Left colon (tissue), 2 donors: ENCODE data around the gene ANGPTL4. TPM values are rescaled to one million over a fixed set of nuclear protein-coding genes. Genes with fewer than 3 reads are reported as not detected.

ENCODE experiments used
- microRNA-seq, 2 donors: library from miRNA; unstranded; fragments of <30 nt; microRNA quantifications; one replicate each; pipeline versions ENCODE4 v1.1.0 to v1.2.0, GENCODE V29; 2020
- total RNA-seq, 2 donors: library from RNA; stranded (reverse); fragmentation: NEBNext Ultra II Directional; extraction: Animal tissue kit (Norgen Biotek cat#: 25700); gene quantifications; one replicate each; pipeline ENCODE4 v1.2.1, GENCODE V29; 2021
- donor health status: DM: no; HTN: no; CAD: no.
- donor health status: DM: yes; HTN: yes; CAD: no.

The ANGPTL4 gene
- total RNA-seq, 2 donors from 2014 or later = 3.2 TPM

Small RNA genes within 50 kb of the gene (microRNA-seq; reads per million reads assigned to microRNA genes)
- gene MIR4999 = 6.8 to 7.5 reads per million in 2 donors

Other genes with a start within 250 kb of the ANGPTL4 start
- gene FBN3, start 214.6 kb upstream of the ANGPTL4 start, total RNA-seq = not detected
- gene CERS4, start 154.8 kb upstream of the ANGPTL4 start, total RNA-seq = 1 to 10 TPM; 3.8 to 7.3 TPM
- 10 to 100 TPM; 46.0 to 46.2 TPM for gene CD320, start 55.8 kb upstream of the ANGPTL4 start, total RNA-seq
- 10 to 100 TPM; 49.3 to 59.6 TPM for gene NDUFA7, start 42.8 kb upstream of the ANGPTL4 start, total RNA-seq
- gene RPS28, start 42.7 kb upstream of the ANGPTL4 start, total RNA-seq = 1,000 to 10,000 TPM; 1,489 to 1,517 TPM
- gene KANK3, start 20.9 kb upstream of the ANGPTL4 start, total RNA-seq = 1 to 10 TPM; 2.4 to 2.6 TPM
- gene RAB11B, start 26.2 kb downstream of the ANGPTL4 start, total RNA-seq = 100 to 1,000 TPM; 112 to 135 TPM
- 10 to 100 TPM; 27.2 to 46.6 TPM for gene MARCHF2, start 49.1 kb downstream of the ANGPTL4 start, total RNA-seq
- 100 to 1,000 TPM in 1 of 2 donors, 10 to 100 TPM in 1; 99.8 to 136 TPM for gene HNRNPM, start 80.8 kb downstream of the ANGPTL4 start, total RNA-seq
- under 1 TPM; 0.46 to 0.70 TPM for gene PRAM1, start 138.5 kb downstream of the ANGPTL4 start, total RNA-seq
- 10 to 100 TPM; 22.1 to 22.4 TPM for gene ZNF414, start 150.0 kb downstream of the ANGPTL4 start, total RNA-seq
- 10 to 100 TPM in 1 of 2 donors, 1 to 10 TPM in 1; 5.4 to 12.1 TPM for gene MYO1F, start 213.3 kb downstream of the ANGPTL4 start, total RNA-seq
- 1 to 10 TPM; 4.2 to 8.9 TPM for gene ADAMTS10, start 246.6 kb downstream of the ANGPTL4 start, total RNA-seq